Peyer's patch (tissue), 4 donors: ENCODE results near the gene PEF1. TPM values are rescaled to one million over a fixed set of nuclear protein-coding genes. Genes with fewer than 3 reads are reported as not detected.
A peak's percentile ranks its signal among the peaks of the same experiment; 100 is the strongest.

Experiments used
- DNase-seq, 3 donors: peaks; one replicate each; pipeline ENCODE4 v3.0.0-alpha.2; 2017 to 2019
- H3K27ac ChIP-seq, 4 donors: fragments of 200-600 bp; sonication (generic); one replicate each; pipeline ENCODE4 v1.5.1; 2016 to 2019
- H3K27me3 ChIP-seq, 2 donors: fragments of 200-600 bp; sonication (generic); one replicate each; pipeline ENCODE4 v1.5.1; 2019
- H3K36me3 ChIP-seq, 3 donors: fragments of 200-600 bp; sonication (generic); one replicate each; pipeline ENCODE4 v1.5.1; 2016 to 2019
- H3K4me1 ChIP-seq, 4 donors: fragments of 200-600 bp; sonication (generic); one replicate each; pipeline ENCODE4 v1.5.1; 2016 to 2019
- H3K4me3 ChIP-seq, 4 donors: fragments of 200-600 bp; sonication (generic); 1 replicate in 3 of 4; 2 replicates in 1 of 4; pipeline ENCODE4 v1.5.1; 2016 to 2019; ENCODE audit warnings: mild to moderate bottlenecking in 1 of 4
- H3K9me3 ChIP-seq, 4 donors: fragments of 200-600 bp; sonication (generic); one replicate each; pipeline ENCODE4 v1.5.1; 2016 to 2019; ENCODE audit warnings: mild to moderate bottlenecking in 1 of 4
- POLR2A ChIP-seq, 2 donors: fragments of 450-650 bp; IDR thresholded peaks; one replicate each; pipeline ENCODE4 v1.5.1; 2017; ENCODE audit warnings: antibody characterized with exemption in 2 of 2, mild to moderate bottlenecking in 2 of 2, moderate library complexity in 2 of 2
- total RNA-seq, 4 donors: library from RNA; depleted of rRNA; stranded (reverse); fragments of >200 nt; gene quantifications; one replicate each; pipeline ENCODE4 v1.1.0, GENCODE V29; 2016
- TF ChIP-seq, protein P1 (sequence below), 6 experiments: fragments of 450-650 bp in 4 of 6; fragments of 200-600 bp in 2 of 6; sonication (generic) in 1 of 6; IDR thresholded peaks; one replicate each; pipeline ENCODE4 v1.5.1; 2017 to 2019; ENCODE audit warnings: antibody characterized with exemption in 6 of 6, mild to moderate bottlenecking in 3 of 6, moderate library complexity in 1 of 6

The PEF1 gene
- total RNA-seq, 4 donors from 2014 or later: 49.5 to 116 (median 59.8) TPM

DNA sequence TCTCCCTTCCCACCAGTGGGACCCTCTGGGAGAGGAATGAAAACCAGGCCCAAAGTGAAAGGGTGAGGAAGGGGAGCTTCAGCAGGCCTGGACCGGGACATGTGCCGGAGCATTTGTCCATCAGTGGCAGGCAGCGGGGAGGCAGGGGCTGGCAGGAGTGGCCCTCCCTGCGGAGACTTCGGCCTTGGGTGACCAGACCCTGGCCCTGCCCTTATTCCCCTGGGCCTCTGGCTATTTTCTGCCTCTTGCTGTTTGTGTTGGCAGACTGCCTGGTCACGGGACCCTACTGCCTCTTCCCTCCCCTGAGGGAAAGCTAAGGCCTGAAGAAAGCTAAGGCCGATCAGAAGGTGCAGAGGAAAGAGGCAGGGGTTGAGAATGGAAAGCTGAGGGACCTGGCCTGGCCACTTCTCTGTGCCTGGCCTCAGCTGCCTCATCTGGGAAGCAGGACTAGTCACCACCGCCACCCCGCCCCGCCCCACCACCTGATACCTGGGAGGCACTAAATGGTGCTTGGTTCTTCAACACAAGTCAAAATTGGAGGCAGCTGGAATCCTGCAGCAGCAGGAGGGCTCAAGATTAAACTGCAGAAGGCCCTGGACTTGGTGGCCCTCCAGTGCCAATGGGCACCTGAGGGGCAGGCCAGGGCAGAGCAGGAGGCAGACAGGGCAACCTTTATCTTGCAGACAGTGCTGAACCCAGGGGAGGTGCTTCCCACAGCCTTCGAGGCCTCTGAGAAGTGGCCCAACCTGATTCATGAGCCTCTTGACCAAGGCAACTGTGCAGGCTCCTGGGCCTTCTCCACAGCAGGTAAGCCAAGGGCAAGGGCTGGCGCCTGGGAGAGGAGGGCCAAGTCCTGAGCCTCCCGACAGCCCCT lies 60.4 kb downstream of the PEF1 start:
- Histone ChIP-seq H3K9me3 (no peaks in the 10 kb centered on the region), H3K36me3 (peaks cover 0 to 28% (median 0%) of the 10 kb centered on the region in 3 donors), H3K4me3 (peak overlapping the region in 1 of 4 donors; percentile 3), H3K27ac (peak overlapping the region in 2 of 4 donors; percentile 65 to 82), H3K27me3 (no peaks in the 10 kb centered on the region), H3K4me1 (peaks cover 0 to 83% (median 2%) of the 10 kb centered on the region in 4 donors)
- no peak for DNase-seq
- TF ChIP-seq, protein P1, sequence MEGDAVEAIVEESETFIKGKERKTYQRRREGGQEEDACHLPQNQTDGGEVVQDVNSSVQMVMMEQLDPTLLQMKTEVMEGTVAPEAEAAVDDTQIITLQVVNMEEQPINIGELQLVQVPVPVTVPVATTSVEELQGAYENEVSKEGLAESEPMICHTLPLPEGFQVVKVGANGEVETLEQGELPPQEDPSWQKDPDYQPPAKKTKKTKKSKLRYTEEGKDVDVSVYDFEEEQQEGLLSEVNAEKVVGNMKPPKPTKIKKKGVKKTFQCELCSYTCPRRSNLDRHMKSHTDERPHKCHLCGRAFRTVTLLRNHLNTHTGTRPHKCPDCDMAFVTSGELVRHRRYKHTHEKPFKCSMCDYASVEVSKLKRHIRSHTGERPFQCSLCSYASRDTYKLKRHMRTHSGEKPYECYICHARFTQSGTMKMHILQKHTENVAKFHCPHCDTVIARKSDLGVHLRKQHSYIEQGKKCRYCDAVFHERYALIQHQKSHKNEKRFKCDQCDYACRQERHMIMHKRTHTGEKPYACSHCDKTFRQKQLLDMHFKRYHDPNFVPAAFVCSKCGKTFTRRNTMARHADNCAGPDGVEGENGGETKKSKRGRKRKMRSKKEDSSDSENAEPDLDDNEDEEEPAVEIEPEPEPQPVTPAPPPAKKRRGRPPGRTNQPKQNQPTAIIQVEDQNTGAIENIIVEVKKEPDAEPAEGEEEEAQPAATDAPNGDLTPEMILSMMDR (IDR thresholded peaks at IDR 0.05): no peak
- no peak for TF ChIP-seq POLR2A (IDR thresholded peaks at IDR 0.05)

DNA sequence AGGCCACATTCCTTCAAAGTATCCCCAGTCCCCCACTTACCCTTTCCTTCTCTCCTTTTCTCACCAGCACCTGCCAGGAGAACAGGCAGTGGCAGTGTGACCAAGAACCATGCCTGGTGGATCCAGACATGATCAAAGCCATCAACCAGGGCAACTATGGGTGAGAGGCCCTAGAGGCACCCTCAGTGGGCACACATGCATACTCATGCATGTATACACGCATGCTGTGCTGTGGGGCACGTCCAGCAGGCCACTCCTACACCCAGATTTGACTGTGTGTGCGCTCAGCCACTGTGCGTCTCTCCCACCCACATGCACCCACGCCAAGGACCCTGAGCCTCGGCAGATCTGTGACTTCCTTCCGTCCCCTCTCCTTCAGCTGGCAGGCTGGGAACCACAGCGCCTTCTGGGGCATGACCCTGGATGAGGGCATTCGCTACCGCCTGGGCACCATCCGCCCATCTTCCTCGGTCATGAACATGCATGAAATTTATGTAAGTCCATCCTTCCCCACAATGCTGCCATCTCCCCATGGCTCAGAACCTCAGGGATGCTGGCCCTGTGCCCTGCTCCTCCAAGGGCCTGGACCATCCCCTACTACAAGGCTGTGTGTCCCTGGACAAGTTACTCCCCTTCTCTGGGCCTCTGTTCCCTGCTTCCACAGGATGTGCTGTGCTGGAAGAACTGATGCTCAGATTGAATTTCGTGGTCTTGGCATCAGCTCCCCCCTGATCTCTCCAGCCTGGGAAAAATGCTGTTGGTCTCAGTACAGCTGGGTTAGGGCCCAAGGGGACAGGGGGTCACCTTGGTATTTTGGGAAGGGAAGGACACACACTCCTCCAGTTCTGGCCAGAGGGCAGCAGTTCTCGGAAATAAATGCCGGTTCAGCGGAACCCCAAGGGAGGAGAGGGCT lies 61.3 kb downstream of the PEF1 start:
- H3K36me3 ChIP-seq: peaks cover 0 to 28% (median 0%) of the 10 kb centered on the region in 3 donors
- no peaks in the 10 kb centered on the region for H3K27me3 ChIP-seq
- no peak for DNase-seq
- H3K9me3 ChIP-seq: no peaks in the 10 kb centered on the region
- TF ChIP-seq, protein P1 (IDR thresholded peaks at IDR 0.05): no peak
- TF ChIP-seq POLR2A (IDR thresholded peaks at IDR 0.05): no peak
- no peak overlapping the region for H3K4me3 ChIP-seq
- H3K4me1 ChIP-seq: peaks cover 0 to 76% (median 0%) of the 10 kb centered on the region in 4 donors
- peak overlapping the region in 2 of 4 donors; percentile 65 to 82 for H3K27ac ChIP-seq

DNA sequence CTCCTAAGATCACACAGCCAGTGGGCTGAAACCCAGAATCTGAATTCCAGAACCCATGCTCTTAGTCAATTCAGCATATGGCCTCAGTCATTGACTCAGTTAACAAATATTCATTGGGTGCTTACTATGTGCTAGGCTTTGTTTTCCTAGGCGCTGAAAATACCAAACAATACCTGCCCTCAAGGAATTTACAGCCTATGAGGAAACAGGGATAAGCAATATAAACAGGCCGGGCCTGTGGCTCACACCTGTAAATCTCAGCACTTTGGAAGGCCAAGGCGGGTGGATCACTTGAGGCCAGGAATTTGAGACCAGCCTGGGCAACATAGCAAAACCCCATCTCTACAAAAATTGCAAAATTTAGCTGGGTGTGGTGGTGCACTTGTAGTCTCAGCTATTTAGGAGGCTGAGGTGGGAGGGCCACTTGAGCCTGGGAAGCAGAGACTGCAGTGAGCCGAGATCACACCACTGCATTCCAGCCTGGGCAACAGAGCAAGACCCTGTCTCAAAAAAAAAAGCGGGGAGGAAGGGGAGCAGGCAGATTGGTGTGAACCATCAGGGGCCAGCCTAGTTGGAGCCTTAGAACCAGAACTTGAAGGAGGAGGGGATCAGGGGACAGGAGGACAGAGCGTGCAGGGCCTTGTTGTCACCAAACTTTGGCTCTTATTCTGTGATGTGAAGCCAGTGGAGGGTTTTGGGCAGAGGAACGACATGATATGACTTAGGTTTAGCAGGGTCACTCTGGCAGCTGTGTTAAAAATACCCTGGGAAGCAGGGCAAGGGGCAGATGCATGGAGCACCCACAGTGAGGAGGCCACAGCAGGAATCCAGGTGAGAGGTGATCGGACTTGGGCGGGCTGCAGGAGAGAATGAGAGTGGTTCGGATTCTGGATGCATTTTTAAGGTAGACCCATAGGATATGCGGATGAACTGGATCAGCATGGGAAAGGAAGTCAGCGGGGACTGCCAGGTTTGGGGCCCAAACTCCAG lies 62.6 kb downstream of the PEF1 start:
- H3K4me1 ChIP-seq: peaks cover 0 to 64% (median 0%) of the 10 kb centered on the region in 4 donors
- H3K36me3 ChIP-seq: peaks cover 0 to 26% (median 0%) of the 10 kb centered on the region in 3 donors
- H3K27me3 ChIP-seq: no peaks in the 10 kb centered on the region
- DNase-seq: no peak
- TF ChIP-seq, protein P1 (IDR thresholded peaks at IDR 0.05): no peak
- H3K9me3 ChIP-seq: no peaks in the 10 kb centered on the region
- H3K4me3 ChIP-seq: no peak overlapping the region
- peak overlapping the region in 2 of 4 donors; percentile 65 to 82 for H3K27ac ChIP-seq

DNA sequence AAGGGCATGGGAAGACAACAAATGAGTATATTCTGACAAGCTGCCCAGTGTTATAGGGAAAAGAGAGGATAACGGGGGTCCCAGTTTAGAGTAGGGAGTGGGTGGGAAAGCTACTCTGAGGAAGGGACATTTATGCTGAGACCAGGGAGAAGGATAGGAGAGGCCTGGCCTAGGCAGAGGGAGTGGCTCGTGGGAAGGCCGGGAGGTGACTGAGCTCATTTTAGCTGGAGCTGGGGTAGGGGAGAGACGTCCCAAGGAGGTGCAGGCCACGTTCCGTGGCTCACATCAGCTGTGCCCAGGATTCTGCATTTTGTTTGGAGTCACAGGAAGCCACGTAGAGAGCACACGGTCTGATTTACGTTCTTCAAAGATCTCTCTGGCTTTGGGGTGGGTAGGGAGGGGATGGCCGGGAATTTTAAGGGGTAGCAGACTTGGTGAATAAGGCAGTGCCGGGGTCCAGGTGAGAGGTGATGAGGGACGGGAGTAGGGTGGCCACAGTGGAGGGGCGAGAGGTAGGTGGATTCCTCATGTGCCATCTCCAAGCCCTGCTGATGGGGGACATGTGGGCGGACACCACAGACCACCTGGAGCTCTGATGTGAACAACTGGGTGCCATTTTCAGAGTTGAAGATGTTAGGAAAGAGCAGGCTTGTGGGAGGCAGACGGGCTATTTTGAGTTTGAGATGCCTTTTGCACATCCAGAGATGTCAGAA lies 63.6 kb downstream of the PEF1 start:
- Histone ChIP-seq H3K27ac (peak overlapping the region in 3 of 4 donors; percentile 17 to 82 (median 65)), H3K4me1 (peaks cover 0 to 56% (median under 1%) of the 10 kb centered on the region in 4 donors), H3K4me3 (no peak overlapping the region), H3K36me3 (peaks cover 0 to 22% (median 0%) of the 10 kb centered on the region in 3 donors), H3K27me3 (no peaks in the 10 kb centered on the region), H3K9me3 (no peaks in the 10 kb centered on the region)
- peak in 1 of 3 donors; percentile 46 for DNase-seq
- TF ChIP-seq, protein P1 (IDR thresholded peaks at IDR 0.05): no peak
- TF ChIP-seq POLR2A (IDR thresholded peaks at IDR 0.05): no peak
